DMS53 treated with DMSO at 0.1 percent for 48 hours (cell line): ENCODE results near the gene GAS6.

ENCODE experiments used
- DNase-seq: peaks from one replicate; lab custom pipeline; 2025; ENCODE audit not compliant: unreplicated experiment; lab: John Stamatoyannopoulos, UW

Gene GAS6

DNA sequence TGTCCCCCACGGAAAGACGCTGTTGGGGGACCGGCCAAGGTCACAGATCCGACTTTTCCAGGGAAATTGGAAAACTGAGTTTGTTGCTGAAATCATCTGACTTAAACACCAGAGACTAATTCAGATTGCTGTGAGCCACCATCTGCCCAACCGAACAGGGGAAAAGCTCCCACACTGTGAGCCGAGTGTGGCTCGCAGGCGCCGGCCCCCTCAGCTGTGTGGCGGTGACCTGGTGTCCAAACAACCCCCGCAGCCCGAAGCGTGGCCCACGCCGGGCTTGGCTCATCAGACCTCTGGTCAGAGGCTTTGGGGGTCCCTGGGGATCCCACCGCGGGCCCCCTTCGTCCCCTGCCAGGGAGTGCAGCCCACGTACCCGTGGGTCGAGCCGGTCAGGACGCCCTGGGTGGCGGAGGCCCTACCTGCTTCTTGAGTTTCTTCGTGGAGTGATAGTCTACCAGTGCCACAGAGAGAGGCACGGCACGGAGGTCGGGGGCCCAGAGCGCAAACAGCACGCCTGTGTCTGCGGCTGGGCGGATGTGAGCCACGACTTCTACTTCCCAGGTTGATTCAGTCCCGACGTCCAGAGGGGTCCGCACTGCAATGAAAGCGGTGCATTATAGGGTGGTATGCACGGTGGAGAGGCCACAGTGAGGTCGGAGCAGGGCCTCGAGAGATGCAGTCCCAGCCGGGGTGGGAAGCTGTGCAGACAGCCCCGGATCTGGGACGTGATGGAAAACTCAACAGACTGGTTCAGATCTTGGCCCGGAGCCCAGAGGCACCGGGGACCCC is 40.7 kb downstream of the GAS6 start:
- DNase-seq = no peak

DNA sequence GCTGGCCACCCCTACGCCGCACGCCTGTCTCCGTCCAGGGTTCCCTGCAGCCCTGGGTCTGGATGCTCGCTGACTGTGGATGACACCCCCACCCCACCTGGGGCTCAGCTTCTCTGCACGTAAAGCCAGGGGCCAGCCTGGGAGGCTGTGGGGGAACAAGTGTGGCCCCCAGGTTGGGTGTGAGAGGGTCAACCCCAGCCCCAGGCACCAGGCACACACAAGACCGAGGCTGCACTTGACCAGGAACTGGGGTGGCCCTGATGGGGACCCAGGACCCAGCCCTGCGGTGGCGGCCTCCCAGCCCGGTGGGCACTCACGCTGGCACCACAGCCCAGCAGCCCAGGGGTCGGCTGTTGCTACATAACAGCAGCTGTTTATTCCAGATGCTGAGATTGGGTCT is 41.6 kb downstream of the GAS6 start:
- DNase-seq = no peak

DNA sequence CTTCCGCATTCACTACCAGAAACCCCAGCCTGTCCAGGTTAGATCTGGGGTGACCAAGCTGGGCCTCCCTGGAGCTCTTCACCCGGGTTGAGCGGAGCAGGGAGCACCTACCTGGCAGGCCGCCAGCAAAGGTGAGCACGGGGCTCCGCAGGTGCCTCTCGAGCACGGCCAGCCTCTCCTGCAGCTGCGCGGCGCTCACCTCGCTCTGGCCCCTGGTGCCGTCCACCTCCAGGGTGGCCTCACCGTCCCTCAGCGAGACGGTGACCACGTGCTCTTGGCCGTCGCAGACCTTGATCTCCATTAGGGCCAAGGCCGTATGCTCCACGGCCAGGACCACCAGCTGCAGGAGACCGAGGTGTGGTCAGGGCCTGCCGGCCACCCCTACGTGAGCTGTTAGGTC is 42.0 kb downstream of the GAS6 start:
- no peak for DNase-seq

GRCh38 chr13:113820813-113821651 is 42.8 kb downstream of the GAS6 start:
- DNase-seq = peak; percentile 31

GRCh38 chr13:113819731-113820715 is 43.9 kb downstream of the GAS6 start:
- DNase-seq = no peak

GRCh38 chr13:113819341-113819730 is 44.5 kb downstream of the GAS6 start:
- DNase-seq = no peak

DNA sequence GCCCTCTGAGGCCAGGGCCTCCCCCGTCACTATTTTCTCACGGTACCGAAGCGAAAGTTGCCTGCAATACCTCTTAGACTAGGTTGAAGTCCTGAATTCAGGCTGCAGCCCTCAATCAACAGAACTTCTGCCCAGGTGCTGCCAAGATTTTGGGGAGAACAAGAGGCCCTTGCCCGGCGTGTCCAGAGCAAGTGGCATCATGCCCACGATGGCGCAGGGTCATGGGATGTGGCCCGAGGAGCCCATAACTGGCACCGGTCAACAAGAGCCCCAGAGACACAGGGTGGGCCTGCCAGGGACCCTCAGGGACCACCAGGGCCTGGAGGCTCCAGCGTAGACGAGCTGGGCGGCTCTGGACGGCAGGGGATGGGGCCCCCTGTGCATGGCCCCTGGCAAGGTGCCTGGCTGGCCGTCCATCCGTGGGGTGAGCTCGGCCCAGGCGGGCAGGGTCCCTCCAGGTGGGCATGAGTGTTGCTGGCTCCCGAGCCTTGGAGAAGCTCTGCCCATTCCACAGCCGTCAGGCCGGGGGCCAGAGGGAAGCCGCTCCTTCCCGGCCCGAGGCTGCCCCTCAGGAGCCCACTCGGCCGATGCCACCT is 45.1 kb downstream of the GAS6 start:
- DNase-seq = no peak

DNA sequence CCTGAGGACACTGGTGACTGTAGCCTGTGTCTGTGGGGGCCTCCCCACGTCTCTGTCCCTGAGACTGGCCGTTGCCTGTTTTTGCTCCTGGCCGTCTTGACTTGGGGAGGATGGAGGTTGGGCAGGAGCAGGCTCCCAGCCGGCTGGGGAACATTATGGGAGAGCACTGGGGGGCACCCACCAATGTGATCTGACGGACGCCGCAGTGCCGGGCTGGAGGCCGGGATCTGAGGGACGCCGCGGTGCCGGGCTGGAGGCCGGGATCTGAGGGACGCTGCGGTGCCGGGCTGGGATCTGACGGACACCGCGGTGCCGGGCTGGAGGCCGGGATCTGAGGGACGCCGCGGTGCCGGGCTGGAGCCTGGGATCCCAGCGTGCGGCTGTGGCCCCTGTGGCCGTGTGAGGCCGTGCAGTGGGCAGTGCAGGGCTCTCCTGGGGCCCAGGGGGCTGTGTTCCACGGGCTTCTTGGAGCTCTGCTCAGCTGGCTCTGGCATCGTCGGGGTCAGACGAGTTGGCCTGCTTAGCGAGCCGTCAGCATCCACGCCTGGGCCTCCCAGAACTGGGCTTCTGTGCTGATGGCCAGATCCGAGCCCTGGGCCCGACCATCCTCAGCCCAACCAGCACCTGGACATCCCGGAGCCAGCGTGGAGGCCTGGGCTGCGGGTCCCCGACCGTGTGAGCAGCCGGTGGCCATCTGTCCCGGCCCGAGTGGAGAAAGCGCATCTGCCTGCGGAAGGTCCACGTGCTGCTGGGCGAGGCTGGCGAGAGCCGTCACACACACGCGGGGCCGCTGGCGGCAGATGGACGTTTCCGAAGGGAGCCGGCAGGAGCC is 45.8 kb downstream of the GAS6 start:
- no peak for DNase-seq

- DNase-seq = peak; percentile 45
Observed at GRCh38 chr13:113816946-113817859, 46.7 kb downstream of the GAS6 start.

- DNase-seq = no peak
Observed at GRCh38 chr13:113816254-113816929, 47.5 kb downstream of the GAS6 start.

DNA sequence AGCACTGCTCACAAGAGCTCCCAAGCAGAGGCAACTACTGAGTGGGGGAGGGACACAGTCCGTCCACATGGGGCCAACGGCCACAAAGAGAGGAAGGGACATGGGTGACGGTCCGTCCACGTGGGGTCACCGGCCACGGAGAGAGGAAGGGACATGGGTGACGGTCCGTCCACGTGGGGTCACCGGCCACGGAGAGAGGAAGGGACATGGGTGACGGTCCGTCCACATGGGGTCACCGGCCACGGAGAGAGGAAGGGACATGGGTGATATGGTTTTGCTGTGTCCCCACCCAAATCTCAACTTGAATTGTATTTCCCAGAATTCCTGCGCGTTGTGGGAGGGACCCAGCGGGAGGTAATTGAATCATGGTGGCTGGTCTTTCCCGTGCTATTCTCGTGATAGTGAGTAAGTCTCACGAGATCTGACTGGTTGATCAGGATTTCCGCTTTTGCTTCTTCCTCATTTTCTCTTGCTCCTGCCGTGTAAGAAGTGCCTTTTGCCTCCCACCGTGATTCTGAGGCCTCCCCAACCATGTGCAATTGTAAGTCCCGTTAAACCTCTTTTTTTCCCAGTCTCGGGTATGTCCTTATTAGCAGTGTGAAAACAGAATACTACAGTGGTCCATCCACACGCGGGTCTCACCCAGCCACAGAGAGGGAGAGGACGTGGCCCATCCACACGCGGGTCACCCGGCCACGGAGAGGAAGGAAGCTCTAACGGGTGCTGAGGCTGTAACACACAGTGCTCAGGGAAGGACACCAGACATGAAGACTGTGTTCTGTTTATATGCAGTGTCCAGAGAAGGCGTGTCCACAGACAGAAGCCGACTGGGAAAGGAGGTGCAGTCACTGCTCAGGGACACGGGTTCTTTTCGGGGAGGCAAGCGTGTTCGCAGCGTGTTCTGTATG is 48.5 kb downstream of the GAS6 start:
- DNase-seq = no peak

- no peak for DNase-seq
Observed at GRCh38 chr13:113814435-113814821, 49.4 kb downstream of the GAS6 start.

- DNase-seq = no peak
Observed at GRCh38 chr13:113813749-113814434, 50.0 kb downstream of the GAS6 start.

DNA sequence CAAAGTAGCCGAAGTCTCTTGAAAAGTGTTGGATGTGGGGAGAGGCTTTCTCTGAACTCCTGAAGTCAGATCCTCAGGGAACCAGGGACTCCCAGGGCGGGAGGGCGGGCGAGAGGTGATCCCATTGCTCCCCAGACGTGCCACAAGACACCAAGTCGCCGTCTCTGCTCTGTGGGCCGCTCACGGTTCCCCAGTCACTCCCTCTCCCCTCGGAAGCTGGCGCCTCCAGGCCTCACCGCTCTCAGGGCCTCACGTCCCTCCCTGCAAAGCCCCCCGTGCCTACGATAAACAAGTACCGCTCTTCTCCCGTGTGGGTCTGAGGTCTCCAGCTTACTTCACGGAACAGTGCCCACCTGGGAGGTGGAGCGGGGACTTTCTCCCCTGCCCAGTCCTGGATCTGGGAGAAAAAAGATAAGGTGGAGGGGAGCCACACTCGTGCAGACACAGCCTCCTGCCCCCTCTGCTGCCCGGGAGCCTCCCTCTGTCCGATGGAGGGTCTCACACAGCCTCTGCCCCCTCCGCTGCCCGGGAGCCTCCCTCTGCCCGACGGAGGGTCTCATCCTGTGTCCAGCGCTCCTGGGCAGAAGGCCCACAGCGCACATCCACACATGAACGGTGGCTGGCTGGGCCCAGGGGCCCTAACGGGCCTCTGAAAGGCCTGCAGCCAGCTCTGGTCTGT is 50.7 kb downstream of the GAS6 start:
- no peak for DNase-seq

- no peak for DNase-seq
Observed at GRCh38 chr13:113812178-113813040, 51.5 kb downstream of the GAS6 start.
